ENCODE measurements around the gene WFS1.

The WFS1 gene

GRCh38 chr4:6277935-6278800 is 8.5 kb downstream of the WFS1 start:
- no peak for DNase-seq (ENCODE audit: low read depth in 4 of 4, low spot score in 1 of 4)

- DNase-seq (ENCODE audit: low read depth in 4 of 4, low spot score in 1 of 4): no peak
Observed at GRCh38 chr4:6278801-6279197, 9.1 kb downstream of the WFS1 start.

DNA sequence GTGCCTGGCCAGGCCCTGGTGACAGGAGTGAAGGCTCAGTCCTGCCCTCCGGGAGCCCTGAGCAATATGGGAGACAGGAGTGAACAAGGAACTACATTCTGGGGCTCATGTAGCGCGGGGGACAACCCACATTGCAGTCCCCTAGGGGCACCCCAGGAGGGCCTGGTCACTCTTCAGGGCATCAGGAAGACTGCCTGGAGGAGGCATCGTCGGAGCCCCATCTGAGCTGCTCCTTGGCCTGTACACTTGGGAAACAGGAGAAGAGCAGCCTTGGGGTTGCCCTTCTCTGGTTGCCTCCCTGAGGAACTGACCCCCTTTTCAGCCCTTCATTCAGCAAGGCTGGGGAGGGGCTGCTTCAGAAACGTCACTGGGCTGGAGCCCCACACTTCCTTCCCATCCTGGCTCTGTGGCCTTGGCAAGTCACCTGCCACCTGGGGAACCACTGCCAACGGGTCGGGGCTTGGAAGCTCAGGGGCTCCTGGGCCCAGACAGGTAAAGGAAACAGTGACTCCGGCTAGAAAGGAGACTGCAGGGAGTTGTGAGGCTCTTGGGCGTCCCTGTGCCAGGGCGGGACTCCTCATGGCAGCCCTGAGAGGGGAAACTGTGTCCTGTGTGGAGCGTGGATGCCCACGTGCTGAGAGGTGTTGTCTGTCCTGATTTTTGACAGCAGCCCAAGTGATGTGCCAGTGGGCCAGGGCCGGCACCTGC is 10.1 kb downstream of the WFS1 start:
- DNase-seq (ENCODE audit: low read depth in 4 of 4, low spot score in 1 of 4): no peak

DNA sequence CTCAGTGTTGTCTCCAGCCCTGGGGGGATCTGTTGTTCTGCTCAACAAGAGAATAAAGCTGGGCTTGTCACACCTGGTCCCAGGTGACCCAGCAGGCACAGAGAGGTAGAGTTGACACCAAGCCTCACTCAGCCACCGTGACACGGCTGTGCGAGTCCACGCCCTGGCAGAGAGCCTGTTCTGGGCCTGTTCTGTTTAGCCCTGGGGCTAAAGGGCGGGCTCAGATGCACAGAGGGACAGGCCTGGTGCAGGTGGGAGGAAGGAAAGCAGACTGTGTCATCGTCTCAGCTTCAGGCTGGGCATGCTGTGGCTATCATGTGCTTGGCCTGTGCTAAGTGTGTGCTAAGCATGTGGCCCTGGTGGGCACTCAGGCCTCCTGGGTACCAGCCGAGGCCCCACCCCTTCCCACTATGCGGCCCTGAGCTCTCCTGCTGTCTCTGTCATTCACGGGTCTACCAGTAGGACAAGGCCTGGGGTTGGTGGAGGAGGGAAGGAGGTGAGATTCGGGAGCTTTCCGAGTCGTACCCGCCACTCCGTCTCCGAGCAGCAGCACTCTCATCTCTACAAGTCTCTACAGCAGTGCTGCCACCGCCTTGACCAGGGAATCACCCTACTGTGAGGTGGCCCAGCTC is 10.8 kb downstream of the WFS1 start:
- DNase-seq (ENCODE audit: low read depth in 4 of 4, low spot score in 1 of 4): no peak

DNA sequence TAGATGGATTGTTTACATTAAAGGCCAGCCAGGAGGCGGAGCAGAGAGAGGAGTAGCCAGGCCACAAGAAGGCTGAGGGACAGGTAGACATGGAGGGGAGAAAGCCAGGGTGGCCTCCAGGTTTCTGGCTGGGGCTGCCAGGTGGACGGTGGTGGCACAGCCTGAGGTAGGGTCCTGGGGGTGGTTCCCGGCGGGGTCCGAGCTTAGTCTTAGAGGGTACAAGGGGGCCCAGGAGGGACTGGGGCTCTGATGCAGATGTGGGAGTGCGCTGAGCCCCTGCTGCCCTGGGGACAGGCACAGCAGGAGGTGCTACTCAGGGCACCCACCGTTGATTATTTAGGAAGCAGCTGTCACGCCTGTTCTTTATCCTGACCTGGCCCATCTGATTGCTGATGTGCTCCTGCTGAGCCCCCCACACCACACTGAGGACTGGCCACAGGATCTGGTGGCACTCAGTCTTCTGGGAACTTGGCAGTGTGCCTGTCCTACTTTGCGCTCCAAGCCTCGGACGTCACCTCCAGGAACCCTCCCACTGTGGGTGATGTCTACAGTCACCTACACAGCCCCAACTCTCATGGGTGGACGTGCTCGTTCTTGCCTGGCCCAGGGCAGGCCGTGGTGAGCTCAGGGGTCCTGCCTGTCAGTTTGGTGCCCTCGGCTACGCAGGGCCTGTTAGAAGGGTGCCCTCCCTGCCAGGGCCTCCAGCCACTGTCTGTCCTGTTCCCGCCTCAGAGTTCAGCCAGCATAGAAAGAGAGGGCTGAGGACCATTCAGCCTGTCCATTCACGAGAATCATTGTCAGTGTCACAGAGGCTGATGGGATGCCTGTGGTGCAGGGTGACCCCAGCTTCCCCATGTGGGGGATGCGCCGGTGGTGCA is 12.0 kb downstream of the WFS1 start:
- DNase-seq (ENCODE audit: low read depth in 4 of 4, low spot score in 1 of 4): no peak

GRCh38 chr4:6282314-6282771 is 12.7 kb downstream of the WFS1 start:
- no peak for DNase-seq (ENCODE audit: low read depth in 4 of 4, low spot score in 1 of 4)

GRCh38 chr4:6283282-6283681 is 13.6 kb downstream of the WFS1 start:
- no peak for DNase-seq (ENCODE audit: low read depth in 4 of 4, low spot score in 1 of 4)

DNA sequence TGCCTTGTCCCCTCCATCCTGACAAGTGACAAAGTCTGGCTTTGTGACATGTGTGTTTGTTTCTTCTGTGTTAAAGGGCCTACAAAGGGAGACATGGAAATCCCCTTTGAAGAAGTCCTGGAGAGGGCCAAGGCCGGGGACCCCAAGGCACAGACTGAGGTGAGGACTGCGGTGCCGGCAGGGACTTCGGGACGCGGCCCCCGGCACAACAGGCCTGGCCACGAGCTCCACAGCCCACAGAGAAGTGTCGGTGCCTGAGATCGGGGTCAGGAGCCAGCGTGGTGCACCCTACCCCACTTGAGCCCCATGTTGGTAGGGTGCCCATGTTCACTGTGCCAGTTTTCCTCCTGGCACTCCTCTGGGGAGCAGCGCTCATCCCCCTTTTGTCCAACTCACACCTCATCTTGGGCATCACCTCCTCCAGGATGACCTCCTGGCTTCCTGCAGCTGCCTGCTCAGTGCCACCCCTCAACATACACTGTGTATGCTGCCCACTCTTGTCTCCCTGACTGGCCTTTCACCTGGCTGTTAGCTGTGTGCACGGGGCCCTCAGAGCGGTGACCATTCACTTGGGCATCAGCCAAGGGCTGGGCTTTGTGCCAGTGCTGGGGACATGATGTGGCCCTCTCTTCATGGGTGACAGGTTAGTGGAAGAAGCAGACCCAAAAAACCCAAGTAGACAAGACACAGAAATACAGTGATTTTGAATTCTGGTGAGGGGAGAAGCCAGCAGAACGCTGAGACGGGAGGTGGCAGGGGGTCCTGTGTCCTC is 17.6 kb downstream of the WFS1 start:
- no peak for DNase-seq (ENCODE audit: low read depth in 4 of 4, low spot score in 1 of 4)

GRCh38 chr4:6288342-6288741 is 18.7 kb downstream of the WFS1 start:
- no peak for DNase-seq (ENCODE audit: low read depth in 4 of 4, low spot score in 1 of 4)

- DNase-seq (ENCODE audit: low read depth in 4 of 4, low spot score in 1 of 4): no peak
Observed at GRCh38 chr4:6288871-6289270, 19.2 kb downstream of the WFS1 start.

DNA sequence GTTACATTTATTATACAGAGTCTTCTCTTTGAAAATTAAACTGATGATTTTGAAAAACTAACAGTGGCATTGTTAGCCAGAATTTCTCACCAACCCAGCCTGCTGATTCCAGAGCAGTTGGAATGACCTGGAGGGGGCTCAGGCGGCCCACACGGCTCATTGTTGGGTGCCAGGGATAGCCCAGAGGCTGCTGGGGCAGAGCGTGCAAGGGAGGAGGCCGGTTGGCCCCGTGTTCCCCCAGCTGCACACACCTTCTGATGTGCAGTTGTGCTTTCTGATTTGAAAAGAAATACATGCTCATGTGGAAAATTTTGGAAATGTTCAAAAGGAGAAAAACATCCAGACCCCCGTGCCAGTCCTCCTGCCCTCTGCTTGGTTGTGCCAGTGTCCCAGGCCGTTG is 20.6 kb downstream of the WFS1 start:
- DNase-seq (ENCODE audit: low read depth in 4 of 4, low spot score in 1 of 4): no peak

DNA sequence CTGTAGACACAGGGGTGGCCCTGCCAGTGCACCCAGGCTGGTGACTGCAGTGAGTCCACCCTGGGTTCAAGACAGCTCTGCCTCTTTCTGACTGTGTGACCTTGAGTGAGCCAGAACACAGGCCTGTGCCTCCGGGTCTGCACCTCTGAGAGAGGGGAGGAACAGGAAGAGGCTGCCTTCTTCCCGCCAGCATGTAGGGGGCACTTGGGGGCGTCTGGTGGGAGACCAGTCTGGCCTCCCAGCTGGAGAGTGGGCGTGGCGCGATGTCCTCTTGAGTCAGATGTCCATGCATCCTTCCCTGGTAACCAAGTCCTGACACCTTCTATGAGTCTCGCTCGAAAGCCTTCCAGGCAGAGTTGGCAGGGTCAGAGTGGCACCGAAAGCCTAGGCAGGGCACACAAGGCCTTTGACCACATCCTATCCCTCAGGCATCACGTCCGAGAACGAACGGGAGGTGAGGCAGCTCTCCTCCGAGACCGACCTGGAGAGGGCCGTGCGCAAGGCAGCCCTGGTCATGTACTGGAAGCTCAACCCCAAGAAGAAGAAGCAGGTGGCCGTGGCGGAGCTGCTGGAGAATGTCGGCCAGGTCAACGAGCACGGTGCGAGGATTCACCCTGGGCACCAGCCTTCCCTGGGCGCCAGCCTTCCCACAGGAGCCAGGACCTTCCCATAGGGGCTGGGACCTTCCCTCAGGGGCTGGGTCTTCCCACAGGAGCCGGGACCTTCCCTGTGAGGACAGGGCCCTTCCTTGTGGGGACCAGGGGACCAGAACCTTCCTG is 21.3 kb downstream of the WFS1 start:
- no peak for DNase-seq (ENCODE audit: low read depth in 4 of 4, low spot score in 1 of 4)

GRCh38 chr4:6291784-6292297 is 22.2 kb downstream of the WFS1 start:
- no peak for DNase-seq (ENCODE audit: low read depth in 4 of 4, low spot score in 1 of 4)

DNA sequence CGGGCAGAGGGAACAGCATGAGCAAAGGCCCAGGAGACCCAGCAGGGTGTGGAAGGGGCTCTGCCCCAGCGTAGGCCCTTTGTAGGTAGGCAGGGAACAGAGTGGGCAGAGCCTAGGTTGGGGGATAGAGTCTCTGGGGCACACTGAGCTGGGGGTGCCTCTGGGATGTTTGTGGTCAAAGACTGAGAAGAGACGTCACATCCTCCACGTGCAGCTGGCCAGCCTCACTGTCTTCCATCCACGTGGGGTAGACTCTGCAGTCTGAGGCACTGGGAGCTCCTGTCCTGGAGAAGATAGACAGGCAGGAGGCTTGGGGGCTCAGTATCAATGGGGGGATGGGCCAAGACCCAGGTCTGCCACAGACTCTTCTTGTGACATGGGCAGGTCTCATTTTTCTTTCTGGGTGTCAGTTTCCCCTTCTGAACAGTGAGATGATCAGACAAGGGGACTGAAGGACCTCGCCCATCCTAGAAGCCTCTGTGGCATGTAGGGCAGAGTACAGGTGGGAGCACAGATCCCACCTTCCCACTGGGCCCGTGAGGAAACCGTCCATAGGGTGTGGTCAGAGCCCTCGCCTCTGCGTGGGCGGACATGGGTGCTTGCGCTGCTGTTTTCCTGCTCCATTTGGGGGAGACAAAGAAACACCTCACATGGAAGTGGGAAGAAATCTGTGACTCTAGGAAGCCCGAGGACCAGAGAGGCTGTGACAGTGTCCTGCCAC is 22.9 kb downstream of the WFS1 start:
- no peak for DNase-seq (ENCODE audit: low read depth in 4 of 4, low spot score in 1 of 4)

DNA sequence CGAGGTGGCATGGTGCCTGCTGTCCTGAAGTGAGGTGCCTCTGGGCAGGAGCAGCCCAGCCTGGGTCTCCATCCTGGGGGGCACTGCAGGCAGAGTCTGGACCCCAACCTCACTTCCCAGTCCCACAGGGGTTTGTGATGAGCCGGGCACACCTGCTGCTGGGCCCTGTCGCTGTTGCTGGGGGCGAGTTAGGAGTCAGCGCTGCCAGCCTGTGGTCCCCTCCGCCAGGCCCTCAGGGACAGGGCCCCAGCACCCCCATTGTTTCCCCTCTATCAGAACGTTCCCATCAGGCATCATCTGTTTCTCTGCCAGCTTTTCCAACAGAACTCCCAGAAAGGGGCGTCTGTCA is 23.4 kb downstream of the WFS1 start:
- DNase-seq (ENCODE audit: low read depth in 4 of 4, low spot score in 1 of 4): no peak

- no peak for DNase-seq (ENCODE audit: low read depth in 4 of 4, low spot score in 1 of 4)
Observed at GRCh38 chr4:6293661-6294060, 24.0 kb downstream of the WFS1 start.

GRCh38 chr4:6294705-6295421 is 25.2 kb downstream of the WFS1 start:
- no peak for DNase-seq (ENCODE audit: low read depth in 4 of 4, low spot score in 1 of 4)

GRCh38 chr4:6295495-6295894 is 25.8 kb downstream of the WFS1 start:
- DNase-seq (ENCODE audit: low read depth in 4 of 4, low spot score in 1 of 4): no peak
